Transverse colon (tissue), 3 donors: ENCODE results near the gene AP1M2.

Source experiments
- POLR2A ChIP-seq: fragments of 450-650 bp; IDR thresholded peaks from one replicate; pipeline ENCODE4 v1.6.1; 2016; ENCODE audit warnings: antibody characterized with exemption, mild to moderate bottlenecking, moderate library complexity
- TF ChIP-seq, protein P1 (sequence below), 5 experiments: fragments of 200-600 bp in 3 of 5; fragments of 450-650 bp in 2 of 5; sonication (generic) in 3 of 5; IDR thresholded peaks; 1 replicate in 2 of 5; 2 replicates in 3 of 5; pipeline ENCODE4 v1.5.1; 2016 to 2017; ENCODE audit warnings: antibody characterized with exemption in 5 of 5, inconsistent platforms in 3 of 5, mild to moderate bottlenecking in 2 of 5, moderate library complexity in 1 of 5

DNA sequence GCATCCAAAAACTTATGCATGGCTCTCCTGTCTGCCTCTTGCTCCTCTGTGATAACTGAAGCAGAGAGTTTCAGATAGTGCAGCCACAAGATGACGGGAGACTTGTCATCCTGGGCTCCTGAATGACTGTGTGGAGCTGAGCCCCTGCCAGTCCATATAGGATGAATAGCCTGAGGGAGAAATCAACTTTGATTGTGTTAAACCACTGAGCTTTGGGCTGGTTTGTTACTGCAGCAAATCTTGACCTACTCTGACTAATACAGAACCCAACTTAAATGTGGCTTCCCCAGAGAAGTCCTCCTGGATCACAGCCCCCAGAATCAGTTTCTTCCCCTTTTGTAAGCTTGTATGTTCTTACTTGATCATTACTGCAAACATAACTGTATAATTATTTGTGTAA lies 54.7 kb downstream of the AP1M2 start:
- no peak for TF ChIP-seq POLR2A
- TF ChIP-seq, protein P1, sequence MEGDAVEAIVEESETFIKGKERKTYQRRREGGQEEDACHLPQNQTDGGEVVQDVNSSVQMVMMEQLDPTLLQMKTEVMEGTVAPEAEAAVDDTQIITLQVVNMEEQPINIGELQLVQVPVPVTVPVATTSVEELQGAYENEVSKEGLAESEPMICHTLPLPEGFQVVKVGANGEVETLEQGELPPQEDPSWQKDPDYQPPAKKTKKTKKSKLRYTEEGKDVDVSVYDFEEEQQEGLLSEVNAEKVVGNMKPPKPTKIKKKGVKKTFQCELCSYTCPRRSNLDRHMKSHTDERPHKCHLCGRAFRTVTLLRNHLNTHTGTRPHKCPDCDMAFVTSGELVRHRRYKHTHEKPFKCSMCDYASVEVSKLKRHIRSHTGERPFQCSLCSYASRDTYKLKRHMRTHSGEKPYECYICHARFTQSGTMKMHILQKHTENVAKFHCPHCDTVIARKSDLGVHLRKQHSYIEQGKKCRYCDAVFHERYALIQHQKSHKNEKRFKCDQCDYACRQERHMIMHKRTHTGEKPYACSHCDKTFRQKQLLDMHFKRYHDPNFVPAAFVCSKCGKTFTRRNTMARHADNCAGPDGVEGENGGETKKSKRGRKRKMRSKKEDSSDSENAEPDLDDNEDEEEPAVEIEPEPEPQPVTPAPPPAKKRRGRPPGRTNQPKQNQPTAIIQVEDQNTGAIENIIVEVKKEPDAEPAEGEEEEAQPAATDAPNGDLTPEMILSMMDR (IDR thresholded peaks at IDR 0.05): no peak
